Duodenal mucosa (tissue), 2 donors: ENCODE data around the gene FBXO5.

Experiments used
- H3K27ac ChIP-seq: one replicate; pipeline ENCODE4 v1.7.0; 2013; ENCODE audit warnings: low read depth, low read length
- H3K27me3 ChIP-seq, 2 donors: one replicate each; pipeline ENCODE4 v1.7.0; 2013; ENCODE audit warnings: low read length in 2 of 2, control low read depth in 1 of 2; ENCODE audit not compliant: insufficient read depth in 2 of 2, control insufficient read depth in 1 of 2
- H3K36me3 ChIP-seq, 2 donors: one replicate each; pipeline ENCODE4 v1.7.0; 2013; ENCODE audit warnings: low read length in 2 of 2, control low read depth in 1 of 2; ENCODE audit not compliant: insufficient read depth in 2 of 2, control insufficient read depth in 1 of 2
- H3K4me1 ChIP-seq, 2 donors: one replicate each; pipeline ENCODE4 v1.7.0; 2013; ENCODE audit warnings: low read length in 2 of 2, control low read depth in 1 of 2; ENCODE audit not compliant: insufficient read depth in 2 of 2, control insufficient read depth in 1 of 2
- H3K4me3 ChIP-seq, 2 donors: one replicate each; pipeline ENCODE4 v1.7.0; 2013; ENCODE audit warnings: low read length in 2 of 2, low read depth in 1 of 2
- H3K9ac ChIP-seq, 2 donors: one replicate each; pipeline ENCODE4 v1.7.0; 2013; ENCODE audit warnings: low read length in 2 of 2, low read depth in 1 of 2
- H3K9me3 ChIP-seq, 2 donors: one replicate each; pipeline ENCODE4 v1.7.0; 2013; ENCODE audit warnings: low read length in 2 of 2, control low read depth in 1 of 2; ENCODE audit not compliant: control insufficient read depth in 1 of 2

FBXO5 gene, protein sequence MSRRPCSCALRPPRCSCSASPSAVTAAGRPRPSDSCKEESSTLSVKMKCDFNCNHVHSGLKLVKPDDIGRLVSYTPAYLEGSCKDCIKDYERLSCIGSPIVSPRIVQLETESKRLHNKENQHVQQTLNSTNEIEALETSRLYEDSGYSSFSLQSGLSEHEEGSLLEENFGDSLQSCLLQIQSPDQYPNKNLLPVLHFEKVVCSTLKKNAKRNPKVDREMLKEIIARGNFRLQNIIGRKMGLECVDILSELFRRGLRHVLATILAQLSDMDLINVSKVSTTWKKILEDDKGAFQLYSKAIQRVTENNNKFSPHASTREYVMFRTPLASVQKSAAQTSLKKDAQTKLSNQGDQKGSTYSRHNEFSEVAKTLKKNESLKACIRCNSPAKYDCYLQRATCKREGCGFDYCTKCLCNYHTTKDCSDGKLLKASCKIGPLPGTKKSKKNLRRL

DNA sequence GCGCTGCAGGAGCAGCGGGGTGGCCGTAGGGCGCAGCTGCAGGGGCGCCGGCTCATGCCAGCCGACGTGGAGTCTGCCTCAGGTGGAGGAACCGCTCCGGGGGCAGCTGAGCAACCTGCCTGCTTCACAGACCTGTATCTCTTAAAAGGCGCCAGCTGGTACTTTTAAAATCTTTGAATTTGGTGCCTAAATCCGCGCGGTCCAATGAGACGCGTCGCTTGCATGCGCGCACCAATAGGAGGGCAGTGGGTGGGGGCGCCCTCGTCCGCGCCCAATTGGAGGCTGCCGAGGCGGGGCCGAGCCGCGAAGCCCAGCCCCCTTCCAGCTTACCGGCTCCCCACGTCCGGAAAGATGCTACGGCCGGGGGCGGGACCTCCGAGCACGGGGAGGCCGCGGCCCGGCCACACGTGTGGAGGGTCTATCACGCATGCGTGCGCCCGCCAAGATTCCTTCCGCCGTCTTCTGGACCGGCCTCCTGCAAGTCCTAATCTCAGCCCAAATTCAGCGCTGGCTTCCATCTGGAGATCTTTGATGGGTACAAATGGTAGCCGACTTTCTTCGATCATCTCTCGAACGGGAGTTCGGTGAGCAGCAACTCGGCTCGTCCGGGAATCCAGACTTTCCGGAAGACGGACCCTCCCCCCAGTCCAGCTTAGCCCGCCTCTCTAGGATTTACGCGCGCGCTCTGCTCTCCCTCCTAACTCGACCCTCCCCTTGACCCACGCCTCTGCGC is at the start of gene FBXO5:
FBXO5 (minus strand) TSS at position 138 of the 733 bp plus-strand sequence; CDS start at position 56, 82 bp downstream.
- H3K27ac ChIP-seq: peak within 1 kb of the TSS; percentile 87
- H3K9me3 ChIP-seq: no peaks in the 10 kb centered on the region
- H3K27me3 ChIP-seq: no peaks in the 10 kb centered on the region
- H3K4me1 ChIP-seq: peaks cover 23 to 26% of the 10 kb centered on the region in 2 donors
- H3K36me3 ChIP-seq: peaks cover 0 to 3% of the 10 kb centered on the region in 2 donors
- peak within 1 kb of the TSS; percentile 92 to 97 for H3K4me3 ChIP-seq
- H3K9ac ChIP-seq: peak within 1 kb of the TSS; percentile 82 to 91

DNA sequence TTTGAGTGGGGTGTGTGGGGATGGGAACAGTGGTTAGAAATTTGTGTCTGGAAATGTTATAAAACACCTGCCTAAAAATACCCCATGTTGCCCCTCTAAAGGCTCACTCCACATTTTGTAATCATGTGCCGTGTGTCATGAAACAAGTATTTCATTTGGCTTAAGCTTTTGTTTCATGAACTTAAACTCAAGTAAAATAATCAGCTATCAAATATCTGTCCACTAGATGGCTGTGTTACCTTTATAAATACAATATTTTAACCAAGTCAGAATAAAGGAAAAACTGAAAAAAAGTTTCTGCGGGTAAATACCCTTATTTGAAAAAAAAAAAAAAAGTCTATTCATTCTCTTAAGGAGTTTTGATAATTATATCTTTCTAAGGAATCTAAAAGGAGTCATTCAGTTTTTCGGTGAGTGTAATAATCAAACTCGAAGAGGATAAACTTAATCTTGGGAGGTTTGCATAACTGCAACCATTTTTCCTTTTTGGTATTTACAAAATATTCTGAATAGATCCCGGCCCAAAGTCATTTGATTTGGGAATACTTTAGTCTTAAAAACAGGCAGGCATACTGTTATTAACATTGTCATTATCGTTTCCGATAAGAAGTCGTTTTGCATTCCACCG is 49.5 kb upstream of the FBXO5 start:
- Histone ChIP-seq H3K4me1 (no peaks in the 10 kb centered on the region), H3K27ac (no peak overlapping the region), H3K4me3 (no peak overlapping the region), H3K27me3 (no peaks in the 10 kb centered on the region), H3K36me3 (no peaks in the 10 kb centered on the region), H3K9me3 (no peaks in the 10 kb centered on the region), H3K9ac (no peak overlapping the region)

DNA sequence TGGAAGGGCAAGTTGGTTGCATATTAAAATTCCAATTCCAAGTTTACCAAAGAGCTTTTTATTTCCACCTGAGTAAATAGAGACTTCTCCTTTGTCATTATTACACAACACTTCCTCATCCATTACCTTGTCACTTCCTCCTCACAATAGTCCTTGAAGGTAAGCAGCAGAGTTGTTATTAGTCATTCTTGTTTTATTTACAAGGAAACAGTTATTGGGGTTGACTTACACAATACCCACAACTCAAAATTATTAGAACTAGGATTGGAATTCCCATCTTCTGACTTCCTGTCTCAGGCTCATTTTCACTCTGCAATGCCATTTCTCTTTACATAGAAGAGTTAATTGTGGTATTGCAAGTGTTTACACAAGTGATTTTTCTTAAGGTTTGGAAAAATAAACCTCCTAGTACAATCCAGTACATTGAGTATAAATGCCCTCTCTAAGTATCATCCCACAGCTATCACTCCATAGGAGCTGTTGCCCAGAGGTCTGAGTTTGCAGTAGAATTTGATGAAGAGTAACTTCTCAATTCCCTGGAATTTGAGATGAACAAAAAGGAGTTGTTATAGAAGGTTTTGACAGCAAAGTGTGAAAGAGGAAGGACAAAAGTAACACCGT is 48.6 kb upstream of the FBXO5 start:
- Histone ChIP-seq H3K4me3 (no peak overlapping the region), H3K27me3 (no peaks in the 10 kb centered on the region), H3K9me3 (no peaks in the 10 kb centered on the region), H3K9ac (no peak overlapping the region), H3K36me3 (no peaks in the 10 kb centered on the region), H3K4me1 (no peaks in the 10 kb centered on the region), H3K27ac (no peak overlapping the region)

DNA sequence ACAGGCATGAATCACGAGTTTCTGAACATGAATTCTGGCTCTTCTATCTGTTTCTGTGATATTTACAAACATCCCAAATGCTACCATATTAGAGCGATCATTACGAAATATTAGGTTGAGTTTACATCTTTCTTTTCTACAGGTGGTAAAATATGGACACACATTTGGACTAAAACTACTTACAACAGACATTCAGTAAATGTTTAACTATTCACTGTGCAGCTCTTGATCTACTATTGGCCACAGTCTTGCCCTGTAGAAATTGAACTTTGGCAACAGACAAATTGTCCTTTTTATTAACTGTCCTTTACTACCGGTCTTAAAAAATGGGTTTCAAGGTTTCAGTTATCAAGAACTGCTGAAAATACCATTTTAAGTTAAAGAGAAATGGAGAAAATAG is 46.1 kb upstream of the FBXO5 start:
- no peaks in the 10 kb centered on the region for H3K9me3 ChIP-seq
- H3K9ac ChIP-seq: no peak overlapping the region
- H3K4me3 ChIP-seq: no peak overlapping the region
- H3K36me3 ChIP-seq: no peaks in the 10 kb centered on the region
- H3K27me3 ChIP-seq: no peaks in the 10 kb centered on the region
- H3K27ac ChIP-seq: no peak overlapping the region
- no peaks in the 10 kb centered on the region for H3K4me1 ChIP-seq

DNA sequence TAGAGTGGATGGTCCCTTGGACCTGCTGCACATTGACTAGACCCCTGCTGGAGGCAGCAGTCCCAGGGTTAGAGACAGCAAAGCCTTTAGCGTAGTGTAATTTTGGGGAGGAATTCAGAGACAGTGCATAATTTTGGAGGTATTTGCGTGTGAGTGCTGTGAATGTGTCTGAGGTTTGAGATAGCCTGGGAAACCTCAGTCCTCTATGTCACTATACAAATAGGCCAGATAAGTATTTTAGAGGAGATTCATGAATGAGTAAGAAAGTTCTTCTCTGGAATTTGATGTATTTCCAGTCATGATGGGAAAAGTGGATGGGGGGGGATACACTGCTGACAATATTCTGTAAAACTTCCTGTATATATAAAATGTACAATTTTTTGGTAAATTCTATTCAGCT is 45.4 kb upstream of the FBXO5 start:
- no peaks in the 10 kb centered on the region for H3K36me3 ChIP-seq
- H3K9me3 ChIP-seq: no peaks in the 10 kb centered on the region
- H3K27me3 ChIP-seq: no peaks in the 10 kb centered on the region
- no peak overlapping the region for H3K9ac ChIP-seq
- no peak overlapping the region for H3K4me3 ChIP-seq
- H3K4me1 ChIP-seq: no peaks in the 10 kb centered on the region
- no peak overlapping the region for H3K27ac ChIP-seq

DNA sequence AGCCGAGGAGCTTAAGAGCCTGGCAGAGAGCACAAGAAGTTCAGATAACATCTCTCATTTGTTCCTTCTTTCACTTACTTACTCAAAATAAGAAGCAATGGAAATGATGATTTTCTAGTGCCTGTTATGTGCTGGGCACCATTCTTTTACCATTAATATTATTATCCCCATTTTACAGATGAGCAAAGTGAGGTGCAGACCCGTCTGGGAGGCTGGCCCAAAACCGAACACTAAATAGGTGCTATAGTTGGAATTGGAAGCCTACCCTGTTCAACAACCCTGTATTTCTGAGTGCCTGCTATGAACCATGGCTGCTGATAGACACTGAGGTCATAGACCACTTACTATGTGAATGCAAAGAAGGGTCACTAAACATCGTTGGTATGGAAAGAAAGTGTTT is 44.6 kb upstream of the FBXO5 start:
- no peaks in the 10 kb centered on the region for H3K4me1 ChIP-seq
- no peak overlapping the region for H3K4me3 ChIP-seq
- H3K27me3 ChIP-seq: no peaks in the 10 kb centered on the region

DNA sequence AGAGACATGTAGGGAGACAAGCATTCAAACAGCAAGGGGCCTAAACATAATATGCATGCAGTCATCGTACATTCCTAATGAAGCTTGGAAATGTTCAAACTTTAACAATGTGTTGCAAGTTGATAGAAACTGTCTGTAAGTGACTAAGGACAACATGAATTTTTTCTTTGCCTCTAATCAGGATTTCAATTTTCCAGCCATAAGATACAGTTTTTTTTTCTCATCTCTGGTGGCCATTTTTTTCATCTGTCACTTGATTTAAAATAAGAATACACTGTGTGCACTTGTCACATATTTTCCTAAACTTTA is 41.8 kb upstream of the FBXO5 start:
- H3K9ac ChIP-seq: no peak overlapping the region
- H3K4me1 ChIP-seq: no peaks in the 10 kb centered on the region
- no peaks in the 10 kb centered on the region for H3K9me3 ChIP-seq
- no peaks in the 10 kb centered on the region for H3K36me3 ChIP-seq
- no peak overlapping the region for H3K4me3 ChIP-seq
- no peak overlapping the region for H3K27ac ChIP-seq
- H3K27me3 ChIP-seq: no peaks in the 10 kb centered on the region

More for the DNA sequence above, 44.6 kb upstream of the FBXO5 start:
- Histone ChIP-seq H3K9me3 (no peaks in the 10 kb centered on the region), H3K36me3 (no peaks in the 10 kb centered on the region), H3K9ac (no peak overlapping the region), H3K27ac (no peak overlapping the region)

DNA sequence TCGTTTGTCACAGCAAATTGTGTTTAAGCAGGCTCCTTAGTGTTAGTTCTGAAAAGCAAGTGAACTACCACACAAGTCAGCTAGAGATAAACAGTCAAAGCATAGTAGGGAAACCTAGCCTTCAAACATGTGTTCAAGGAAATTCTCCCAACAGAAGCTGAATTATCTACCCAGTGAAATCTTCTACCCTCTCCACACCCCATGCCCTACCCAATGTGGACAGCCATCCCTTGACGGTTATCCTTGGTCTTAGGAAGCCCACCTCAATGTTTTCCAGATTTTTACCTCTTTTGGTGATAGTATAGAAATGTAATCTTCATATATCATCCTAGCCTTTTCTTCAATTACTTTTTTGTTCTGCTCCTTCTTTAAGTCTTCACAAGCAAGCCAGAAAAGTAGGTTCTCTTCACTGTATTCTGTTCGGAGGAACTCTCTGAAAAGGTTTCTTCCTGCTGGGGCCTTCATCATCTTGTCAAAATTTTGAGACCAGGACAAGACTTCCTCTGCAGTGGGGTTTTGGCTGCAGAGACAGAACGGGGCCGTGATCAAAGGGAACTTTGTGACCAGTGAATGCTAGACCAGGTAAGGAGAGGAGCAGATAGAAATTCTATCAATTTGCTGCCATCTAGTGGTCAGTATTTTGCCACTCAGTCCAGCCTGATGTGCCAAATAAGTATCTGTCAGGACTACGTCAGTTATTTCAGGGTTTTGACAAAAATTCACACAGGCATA is 41.3 kb upstream of the FBXO5 start:
- Histone ChIP-seq H3K27me3 (no peaks in the 10 kb centered on the region), H3K9me3 (no peaks in the 10 kb centered on the region), H3K27ac (no peak overlapping the region), H3K36me3 (no peaks in the 10 kb centered on the region), H3K4me1 (no peaks in the 10 kb centered on the region), H3K4me3 (no peak overlapping the region), H3K9ac (no peak overlapping the region)

DNA sequence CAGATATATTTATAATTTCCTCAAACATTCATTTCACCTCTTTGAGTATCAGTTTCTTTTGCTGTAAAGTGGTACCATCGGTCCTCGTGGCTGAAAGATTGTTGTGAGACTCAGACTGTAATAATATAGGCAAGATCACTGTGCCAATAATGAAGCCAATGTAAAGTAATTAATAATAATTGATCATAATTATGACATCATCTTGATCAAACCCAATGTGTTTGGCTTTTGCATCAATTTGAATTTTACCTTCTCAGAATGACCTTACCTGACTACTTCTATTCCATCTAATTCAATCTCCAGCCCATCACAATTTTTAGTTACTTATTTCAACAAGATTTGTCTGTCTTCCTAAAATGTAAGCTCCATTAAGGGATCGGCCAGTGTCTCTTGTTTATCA is 35.5 kb upstream of the FBXO5 start:
- H3K9me3 ChIP-seq: no peaks in the 10 kb centered on the region
- no peak overlapping the region for H3K27ac ChIP-seq
- H3K9ac ChIP-seq: no peak overlapping the region
- no peaks in the 10 kb centered on the region for H3K36me3 ChIP-seq
- H3K4me3 ChIP-seq: no peak overlapping the region
- H3K27me3 ChIP-seq: no peaks in the 10 kb centered on the region
- no peaks in the 10 kb centered on the region for H3K4me1 ChIP-seq
